ENCODE results near the gene CLIC3. TPM values are rescaled to one million over a fixed set of nuclear protein-coding genes. Genes with fewer than 3 reads are reported as not detected.

The CLIC3 gene
- total RNA-seq, 1 experiment from 2014 or later, result 24.1 TPM

DNA sequence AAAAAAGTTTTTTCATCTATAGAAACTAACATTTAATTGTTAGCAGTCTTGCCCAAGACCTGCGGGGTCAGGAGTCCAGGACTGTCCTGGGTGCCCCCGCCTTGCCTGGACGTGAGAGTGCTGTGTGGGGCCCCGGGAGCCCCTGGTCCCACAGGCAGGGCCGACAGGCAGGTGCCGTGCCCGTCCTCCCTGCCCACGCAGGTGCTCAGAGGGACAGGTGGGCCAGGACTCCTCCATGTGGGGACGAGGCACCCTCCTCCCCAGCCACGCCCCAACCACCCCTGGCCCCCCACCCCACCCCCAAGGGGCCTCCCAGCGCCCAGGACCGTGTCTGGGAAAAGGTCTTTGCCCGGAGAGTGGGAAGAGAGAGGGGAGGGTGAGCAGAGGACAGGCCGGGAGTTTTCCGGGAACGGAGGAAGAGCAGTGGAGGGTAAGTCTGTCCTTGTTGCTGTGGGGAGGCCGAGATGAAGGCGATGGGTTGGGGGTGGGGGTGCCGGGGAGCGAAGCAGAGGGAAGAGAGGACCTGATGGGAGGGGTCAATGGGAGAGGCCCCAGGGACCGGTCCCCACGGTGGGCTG is 47.0 kb downstream of the CLIC3 start:
- peaks cover 20% of the 10 kb centered on the region for H3K4me1 ChIP-seq (replicated peaks; ENCODE audit: insufficient read depth)
- peak overlapping the region; percentile 94 for H2AFZ ChIP-seq
- POLR2A ChIA-PET (ENCODE audit: unreplicated experiment), result interaction anchor here (0.5 to 0.6 kb wide), 2 partner anchors 43 to 138 kb away, joined by 3 to 6 read pairs; partner anchors contain the start of genes MAN1B1 and PAXX
- H3F3A ChIP-seq (ENCODE audit: insufficient read depth, low read depth), result peaks cover 21% of the 10 kb centered on the region; the same call in 1 of the 2 replicates
- BruUV-seq (replicated peaks), result no TSS peak
- intact Hi-C loops (cut with micrococcal nuclease; ENCODE audit: unreplicated experiment), result no loop called here
- no peak for TF ChIP-seq CTCF (conservative IDR thresholded peaks at IDR 0.05)
- TF ChIP-seq EZH2 (IDR thresholded peaks at IDR 0.05; ENCODE audit: low read depth), result no peak
- H3K79me2 ChIP-seq (ENCODE audit: low read depth), result no peaks in the 10 kb centered on the region
- H3K27ac ChIP-seq, result peak overlapping the region; percentile 68
- H3K36me3 ChIP-seq (ENCODE audit: low read depth), result no peaks in the 10 kb centered on the region
- H3K9me2 ChIP-seq (ENCODE audit: insufficient read depth), result no peaks in the 10 kb centered on the region
- no peak for DNase-seq
- H3K27me3 ChIP-seq (ENCODE audit: insufficient read depth, low read depth), result no peaks in the 10 kb centered on the region
- CTCF ChIA-PET, result interaction anchor here (0.7 kb wide), 1 partner anchor 29 kb away, joined by 5 read pairs; no protein-coding TSS in a partner anchor
- H3K4me2 ChIP-seq, result peak overlapping the region; percentile 99
- H4K20me1 ChIP-seq (ENCODE audit: insufficient read depth), result no peaks in the 10 kb centered on the region
- H3K4me3 ChIP-seq, result peak overlapping the region; percentile 77
- H3K9me3 ChIP-seq (ENCODE audit: insufficient read depth, low read depth), result no peaks in the 10 kb centered on the region

- BruUV-seq (replicated peaks), result no TSS peak
- intact Hi-C loops (cut with micrococcal nuclease; ENCODE audit: unreplicated experiment), result loop anchor here (1.0 kb wide), 2 partner anchors 87 to 101 kb away; no protein-coding TSS in a partner anchor
- H3K27me3 ChIP-seq (ENCODE audit: insufficient read depth, low read depth), result no peaks in the 10 kb centered on the region
- no peaks in the 10 kb centered on the region for H3K9me3 ChIP-seq (ENCODE audit: insufficient read depth, low read depth)
- POLR2A ChIA-PET (ENCODE audit: unreplicated experiment), result interaction anchor here (0.5 to 1.2 kb wide), 9 partner anchors 32 to 544 kb away, joined by 3 to 10 read pairs (median 4); partner anchors contain the start of gene CLIC3
- peak; percentile 61 to 74 for DNase-seq
- H2AFZ ChIP-seq, result no peak overlapping the region
- no peaks in the 10 kb centered on the region for H3K9me2 ChIP-seq (ENCODE audit: insufficient read depth)
- H3K27ac ChIP-seq, result peak overlapping the region; percentile 34; the same call in 1 of the 2 replicates
- peaks cover 21% of the 10 kb centered on the region; the same call in 1 of the 2 replicates for H3F3A ChIP-seq (ENCODE audit: insufficient read depth, low read depth)
- H3K4me2 ChIP-seq, result no peak overlapping the region
- H3K79me2 ChIP-seq (ENCODE audit: low read depth), result peaks cover 10% of the 10 kb centered on the region
- CTCF ChIA-PET, result interaction anchor here (0.6 to 2.2 kb wide), 19 partner anchors 30 to 423 kb away, joined by 3 to 46 read pairs (median 4); partner anchors contain the start of genes CLIC3, FUT7 and MAN1B1
- no peaks in the 10 kb centered on the region; the same call in 1 of the 2 replicates for H4K20me1 ChIP-seq (ENCODE audit: insufficient read depth)
- TF ChIP-seq EZH2 (IDR thresholded peaks at IDR 0.05; ENCODE audit: low read depth) (no peak), CTCF (conservative IDR thresholded peaks at IDR 0.05) (peak; percentile 66)
- H3K4me3 ChIP-seq, result no peak overlapping the region
- H3K4me1 ChIP-seq (replicated peaks; ENCODE audit: insufficient read depth), result peaks cover 24% of the 10 kb centered on the region
- H3K36me3 ChIP-seq (ENCODE audit: low read depth), result no peaks in the 10 kb centered on the region
Observed at GRCh38 chr9:136947955-136948510, 48.3 kb downstream of the CLIC3 start.

GRCh38 chr9:136947028-136947891 is 49.1 kb downstream of the CLIC3 start:
- Histone ChIP-seq H3K79me2 (ENCODE audit: low read depth) (peaks cover 18% of the 10 kb centered on the region), H3K4me3 (no peak overlapping the region), H3K4me1 (replicated peaks; ENCODE audit: insufficient read depth) (peaks cover 26% of the 10 kb centered on the region), H3K27me3 (ENCODE audit: insufficient read depth, low read depth) (no peaks in the 10 kb centered on the region), H4K20me1 (ENCODE audit: insufficient read depth) (no peaks in the 10 kb centered on the region; the same call in 1 of the 2 replicates), H3K36me3 (ENCODE audit: low read depth) (peaks cover 4% of the 10 kb centered on the region; the same call in 1 of the 2 replicates), H3K9me2 (ENCODE audit: insufficient read depth) (no peaks in the 10 kb centered on the region), H2AFZ (no peak overlapping the region), H3K4me2 (no peak overlapping the region), H3K9me3 (ENCODE audit: insufficient read depth, low read depth) (no peaks in the 10 kb centered on the region), H3F3A (ENCODE audit: insufficient read depth, low read depth) (peaks cover 21% of the 10 kb centered on the region; the same call in 1 of the 2 replicates), H3K27ac (no peak overlapping the region)
- CTCF ChIA-PET, result interaction anchor here (0.5 to 2.2 kb wide), 13 partner anchors 31 to 139 kb away, joined by 3 to 46 read pairs (median 5); partner anchors contain the start of genes CLIC3 and MAN1B1
- intact Hi-C loops (cut with micrococcal nuclease; ENCODE audit: unreplicated experiment), result no loop called here
- TF ChIP-seq CTCF (conservative IDR thresholded peaks at IDR 0.05), result no peak
- no peak for TF ChIP-seq EZH2 (IDR thresholded peaks at IDR 0.05; ENCODE audit: low read depth)
- POLR2A ChIA-PET (ENCODE audit: unreplicated experiment), result interaction anchor here (0.5 to 1.2 kb wide), 5 partner anchors 49 to 545 kb away, joined by 3 to 9 read pairs (median 4); partner anchors contain the start of gene CLIC3
- DNase-seq, result no peak
- BruUV-seq (replicated peaks), result no TSS peak
